ENCODE data around the gene MRO.

DNA sequence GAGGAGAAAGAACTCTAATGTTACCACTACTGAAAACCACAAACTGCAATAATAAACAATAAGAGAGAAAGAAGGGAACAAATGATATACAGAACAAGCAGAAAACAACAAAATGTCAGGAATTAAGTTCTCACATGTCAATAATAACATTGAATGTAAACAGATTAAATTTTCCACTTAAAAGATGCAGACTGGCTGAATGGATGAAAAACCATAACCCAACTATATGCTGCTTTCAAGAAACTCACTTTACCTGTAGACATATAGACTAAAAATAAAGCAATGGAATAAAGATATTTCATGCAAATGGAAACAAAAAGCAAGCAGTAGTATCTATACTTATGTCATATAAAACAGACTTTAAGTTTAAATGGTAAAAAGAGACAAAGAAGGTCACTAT is 50.4 kb downstream of the MRO start:
- TF ChIP-seq SUZ12 (IDR thresholded peaks at IDR 0.05; ENCODE audit: low read length) (no peak), CTCF (IDR thresholded peaks at IDR 0.05; ENCODE audit: control extremely low read depth in 1 of 3, insufficient read depth in 1 of 3, low read depth in 1 of 3, low read length in 3 of 3) (no peak), POLR2A (IDR thresholded peaks at IDR 0.05; ENCODE audit: control extremely low read depth in 1 of 2, low read depth in 2 of 2, low read length in 2 of 2) (no peak), NANOG (IDR thresholded peaks at IDR 0.05; ENCODE audit: insufficient read depth, low read depth, low read length, poor library complexity, severe bottlenecking) (no peak), CHD2 (IDR thresholded peaks at IDR 0.05; ENCODE audit: low read length) (no peak), SP1 (IDR thresholded peaks at IDR 0.05; ENCODE audit: low read depth, low read length) (no peak), EP300 (IDR thresholded peaks at IDR 0.05; ENCODE audit: borderline replicate concordance in 1 of 2, low read depth in 2 of 2, low read length in 2 of 2) (no peak), PHF8 (conservative IDR thresholded peaks at IDR 0.05; ENCODE audit: low read depth, low read length) (no peak), YY1 (IDR thresholded peaks at IDR 0.05; ENCODE audit: low read depth, low read length) (no peak), ZNF274 (IDR thresholded peaks at IDR 0.05; ENCODE audit: borderline replicate concordance, extremely low read depth, low read length) (no peak), FOSL1 (IDR thresholded peaks at IDR 0.05; ENCODE audit: insufficient read depth, low read depth, low read length) (no peak), TAF7 (optimal IDR thresholded peaks at IDR 0.05; ENCODE audit: borderline replicate concordance, low read depth, low read length) (no peak)
- TF ChIP-seq, protein P1, sequence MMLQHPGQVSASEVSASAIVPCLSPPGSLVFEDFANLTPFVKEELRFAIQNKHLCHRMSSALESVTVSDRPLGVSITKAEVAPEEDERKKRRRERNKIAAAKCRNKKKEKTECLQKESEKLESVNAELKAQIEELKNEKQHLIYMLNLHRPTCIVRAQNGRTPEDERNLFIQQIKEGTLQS (IDR thresholded peaks at IDR 0.05; ENCODE audit: insufficient read depth, low read depth, low read length) = no peak
